ENCODE data around the gene ZNF205. TPM values are rescaled to one million over a fixed set of nuclear protein-coding genes. Genes with fewer than 3 reads are reported as not detected.

The ZNF205 gene
- total and polyA plus RNA-seq, 2 of the 8 experiments (the other 6 are each of a cell fraction or from before 2014, with no cell fraction given), result 19.1 to 19.9 TPM

- TF ChIP-seq CTCF (IDR thresholded peaks at IDR 0.05; ENCODE audit: control extremely low read depth in 1 of 3, insufficient read depth in 1 of 3, low read depth in 1 of 3, low read length in 3 of 3), result no peak
These were observed 40.6 kb downstream of the ZNF205 start (continued) for GRCh38 chr16:3152991-3153368.

Data from H1 (cell line).